Osteocyte (in vitro differentiated cells): ENCODE results near the gene MYF6. TPM values are rescaled to one million over a fixed set of nuclear protein-coding genes. Genes with fewer than 3 reads are reported as not detected.

ENCODE experiments used
- DNase-seq: peaks from one replicate; pipeline ENCODE4 v3.0.0; 2021; ENCODE audit warnings: mixed read lengths; ENCODE audit not compliant: unreplicated experiment; ENCODE audit errors: extremely low spot score
- H3K27ac Mint-ChIP-seq: one replicate; pipeline ENCODE4 v1.8.0; 2021; ENCODE audit warnings: mild to moderate bottlenecking, mixed read lengths; ENCODE audit not compliant: unreplicated experiment
- H3K27me3 Mint-ChIP-seq: one replicate; pipeline ENCODE4 v1.8.0; 2021; ENCODE audit warnings: mixed read lengths; ENCODE audit not compliant: unreplicated experiment
- H3K36me3 Mint-ChIP-seq: one replicate; pipeline ENCODE4 v1.8.0; 2021; ENCODE audit warnings: mixed read lengths; ENCODE audit not compliant: unreplicated experiment
- H3K4me1 Mint-ChIP-seq: one replicate; pipeline ENCODE4 v1.8.0; 2021; ENCODE audit warnings: mixed read lengths; ENCODE audit not compliant: unreplicated experiment
- H3K4me3 Mint-ChIP-seq: one replicate; pipeline ENCODE4 v1.8.0; 2021; ENCODE audit warnings: mild to moderate bottlenecking, moderate library complexity, mixed read lengths; ENCODE audit not compliant: unreplicated experiment
- H3K9me3 Mint-ChIP-seq: one replicate; pipeline ENCODE4 v1.8.0; 2021; ENCODE audit warnings: mixed read lengths; ENCODE audit not compliant: unreplicated experiment
- CTCF ChIP-seq: fragments of 200-600 bp; sonication (generic); IDR thresholded peaks from 2 replicates; pipeline ENCODE4 v1.5.0; 2021; ENCODE audit warnings: antibody characterized with exemption, mild to moderate bottlenecking, moderate library complexity
- total RNA-seq: library from RNA; stranded (reverse); gene quantifications from 2 replicates; pipeline ENCODE4 v1.2.1, GENCODE V29; 2021

MYF6 gene
- total RNA-seq, 1 donor from 2014 or later, result not detected

GRCh38 chr12:80754274-80754673, 46.8 kb downstream of the MYF6 start:
- DNase-seq, result no peak
- Mint-ChIP-seq H3K36me3 (no peaks in the 10 kb centered on the region), H3K27me3 (no peaks in the 10 kb centered on the region), H3K4me1 (peaks cover 3% of the 10 kb centered on the region), H3K27ac (no peak overlapping the region), H3K4me3 (no peak overlapping the region), H3K9me3 (peaks cover 5% of the 10 kb centered on the region)
- no peak for TF ChIP-seq CTCF

- Mint-ChIP-seq H3K36me3 (no peaks in the 10 kb centered on the region), H3K9me3 (no peaks in the 10 kb centered on the region), H3K27me3 (no peaks in the 10 kb centered on the region), H3K4me3 (no peak overlapping the region), H3K4me1 (peaks cover 3% of the 10 kb centered on the region), H3K27ac (no peak overlapping the region)
- DNase-seq, result no peak
- no peak for TF ChIP-seq CTCF
Observed at GRCh38 chr12:80756875-80757274, 49.4 kb downstream of the MYF6 start.

Other genes starting within 250 kb of the MYF6 start
- not detected in 2 replicates for gene MYF5, start 9.3 kb downstream of the MYF6 start, total RNA-seq
- 26.7 and 27.7 TPM in 2 replicates for gene LIN7A, start 230.3 kb downstream of the MYF6 start, total RNA-seq